Neural cell (in vitro differentiated cells): ENCODE measurements around the gene MFSD2A. TPM values are rescaled to one million over a fixed set of nuclear protein-coding genes. Genes with fewer than 3 reads are reported as not detected.

Experiments
- H2AFZ ChIP-seq: fragments of 200-600, 300-800 bp; sonication (generic), shearing (Covaris generic); 2 replicates; pipeline ENCODE4 v1.6.0; 2014; ENCODE audit warnings: low read depth, mild to moderate bottlenecking, antibody characterized with exemption, low read length, moderate library complexity
- H3F3A ChIP-seq: fragments of 200-600 bp; shearing (Covaris generic); 2 replicates; pipeline ENCODE4 v1.6.1; 2016; ENCODE audit warnings: mild to moderate bottlenecking, moderate library complexity, mixed read lengths, antibody characterized with exemption, low read length; ENCODE audit not compliant: insufficient read depth, poor library complexity, severe bottlenecking
- H3K27ac ChIP-seq: fragments of 200-600, 300-800 bp; sonication (generic), shearing (Covaris generic); 2 replicates; pipeline ENCODE4 v1.5.1; 2014; ENCODE audit warnings: mild to moderate bottlenecking, low read length, moderate library complexity
- H3K27me3 ChIP-seq: fragments of 300-800, 200-600 bp; sonication (generic), shearing (Covaris generic); 2 replicates; pipeline ENCODE4 v1.6.0; 2014; ENCODE audit warnings: mild to moderate bottlenecking, low read depth, low read length, moderate library complexity; ENCODE audit not compliant: insufficient read depth
- H3K36me3 ChIP-seq: fragments of 300-800, 200-600 bp; sonication (generic), shearing (Covaris generic); 2 replicates; pipeline ENCODE4 v1.5.1; 2014; ENCODE audit warnings: mild to moderate bottlenecking, antibody characterized with exemption, low read length, moderate library complexity; ENCODE audit not compliant: insufficient read depth
- H3K4me2 ChIP-seq: fragments of 300-800, 200-600 bp; sonication (generic), shearing (Covaris generic); 2 replicates; pipeline ENCODE4 v1.6.0; 2014; ENCODE audit warnings: mild to moderate bottlenecking, low read length
- H3K4me3 ChIP-seq: fragments of 300-800, 200-600 bp; sonication (generic), shearing (Covaris generic); 2 replicates; pipeline ENCODE4 v1.5.1; 2014; ENCODE audit warnings: mild to moderate bottlenecking, low read length, moderate library complexity
- H3K79me2 ChIP-seq: fragments of 200-600 bp; shearing (Covaris generic); replicated peaks from 2 replicates; pipeline ENCODE4 v1.6.0; 2014; ENCODE audit warnings: mild to moderate bottlenecking, low read length, moderate library complexity; ENCODE audit not compliant: insufficient read depth
- H3K9ac ChIP-seq: fragments of 300-800, 200-600 bp; sonication (generic), shearing (Covaris generic); 2 replicates; pipeline ENCODE4 v1.6.1; 2016; ENCODE audit warnings: mild to moderate bottlenecking, low read length, mixed read lengths
- H3K9me2 ChIP-seq: fragments of 200-600 bp; shearing (Covaris generic); 2 replicates; pipeline ENCODE4 v1.6.1; 2016; ENCODE audit warnings: mild to moderate bottlenecking, low read length, mixed read lengths; ENCODE audit not compliant: insufficient read depth
- H3K9me3 ChIP-seq: fragments of 200-600, 300-800 bp; sonication (generic), shearing (Covaris generic); 2 replicates; pipeline ENCODE4 v1.6.1; 2016; ENCODE audit warnings: mild to moderate bottlenecking, mixed run types, low read length, moderate library complexity, mixed read lengths
- H4K20me1 ChIP-seq: fragments of 200-600 bp; shearing (Covaris generic); 2 replicates; pipeline ENCODE4 v1.6.1; 2016; ENCODE audit warnings: mild to moderate bottlenecking, mixed run types; ENCODE audit not compliant: insufficient read depth
- EP300 ChIP-seq: fragments of 450-650 bp; conservative IDR thresholded peaks from 2 replicates; pipeline ENCODE4 v1.6.1; 2014; ENCODE audit warnings: antibody characterized with exemption, mild to moderate bottlenecking, moderate library complexity; ENCODE audit not compliant: poor library complexity, severe bottlenecking
- EZH2 ChIP-seq: fragments of 200-600, 300-800 bp; shearing (Covaris generic), sonication (generic); IDR thresholded peaks from 2 replicates; pipeline ENCODE4 v1.6.1; 2014; ENCODE audit warnings: antibody characterized with exemption, low read length, borderline replicate concordance, mild to moderate bottlenecking; ENCODE audit not compliant: insufficient read depth, poor library complexity, severe bottlenecking
- MXI1 ChIP-seq: fragments of 450-650 bp; conservative IDR thresholded peaks from 2 replicates; pipeline ENCODE4 v1.6.1; 2014; ENCODE audit warnings: antibody characterized with exemption, mild to moderate bottlenecking; ENCODE audit not compliant: poor library complexity, severe bottlenecking
- POLR2AphosphoS5 ChIP-seq: IDR thresholded peaks from 2 replicates; pipeline ENCODE4 v1.6.1; 2012
- RAD21 ChIP-seq: fragments of 450-650 bp; conservative IDR thresholded peaks from 2 replicates; pipeline ENCODE4 v1.6.1; 2014; ENCODE audit warnings: antibody characterized with exemption, mild to moderate bottlenecking, moderate library complexity
- SMC3 ChIP-seq: fragments of 450-650 bp; conservative IDR thresholded peaks from 2 replicates; pipeline ENCODE4 v1.6.1; 2014; ENCODE audit warnings: antibody characterized with exemption, mild to moderate bottlenecking, moderate library complexity; ENCODE audit not compliant: poor library complexity
- TAF1 ChIP-seq: IDR thresholded peaks from 2 replicates; pipeline ENCODE4 v1.6.1; 2012; ENCODE audit warnings: low read depth
- polyA plus RNA-seq: library from polyadenylated mRNA; depleted of rRNA; stranded (reverse); fragments of >200 nt; gene quantifications from 2 replicates; pipeline ENCODE4 v1.2.3, GENCODE V29; 2014
- TF ChIP-seq, protein P1 (sequence below): IDR thresholded peaks from 2 replicates; pipeline ENCODE4 v1.6.1; 2012; ENCODE audit warnings: borderline replicate concordance
- TF ChIP-seq, protein P2 (sequence below): fragments of 450-650 bp; IDR thresholded peaks from 2 replicates; pipeline ENCODE4 v1.5.1; 2014; ENCODE audit warnings: antibody characterized with exemption, mild to moderate bottlenecking, moderate library complexity; ENCODE audit not compliant: poor library complexity, severe bottlenecking

Gene MFSD2A
- polyA plus RNA-seq, 1 donor from 2014 or later, result 7.0 TPM

DNA sequence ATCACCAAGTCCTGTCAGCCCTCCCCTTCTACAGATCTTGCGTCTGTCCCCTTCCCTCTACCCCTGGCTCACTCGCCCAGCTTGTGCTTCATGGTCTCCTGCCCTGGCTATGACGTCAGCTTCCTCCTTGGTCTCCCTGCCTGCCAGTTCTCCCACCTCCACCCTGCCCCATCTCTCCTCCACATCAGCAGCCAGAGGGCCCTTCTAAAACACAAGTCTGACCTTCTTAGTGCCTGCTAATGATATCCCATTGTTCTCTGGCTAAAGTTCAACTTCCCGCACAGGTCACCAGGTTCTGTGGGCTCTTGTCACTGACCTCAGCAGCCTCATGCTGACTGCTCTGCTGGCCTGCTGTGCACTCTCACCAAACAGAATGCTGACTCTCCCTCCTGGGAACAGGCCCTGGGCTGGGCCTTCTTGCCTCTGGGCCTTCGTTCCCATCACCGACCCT, 28.6 kb upstream of the MFSD2A start:
- H2AFZ ChIP-seq, result no peak overlapping the region
- no peaks in the 10 kb centered on the region for H4K20me1 ChIP-seq
- H3F3A ChIP-seq, result no peaks in the 10 kb centered on the region
- H3K79me2 ChIP-seq, result no peaks in the 10 kb centered on the region
- no peak overlapping the region for H3K4me3 ChIP-seq
- no peaks in the 10 kb centered on the region for H3K36me3 ChIP-seq
- H3K9me3 ChIP-seq, result no peaks in the 10 kb centered on the region
- no peak overlapping the region for H3K9ac ChIP-seq
- TF ChIP-seq, protein P1, sequence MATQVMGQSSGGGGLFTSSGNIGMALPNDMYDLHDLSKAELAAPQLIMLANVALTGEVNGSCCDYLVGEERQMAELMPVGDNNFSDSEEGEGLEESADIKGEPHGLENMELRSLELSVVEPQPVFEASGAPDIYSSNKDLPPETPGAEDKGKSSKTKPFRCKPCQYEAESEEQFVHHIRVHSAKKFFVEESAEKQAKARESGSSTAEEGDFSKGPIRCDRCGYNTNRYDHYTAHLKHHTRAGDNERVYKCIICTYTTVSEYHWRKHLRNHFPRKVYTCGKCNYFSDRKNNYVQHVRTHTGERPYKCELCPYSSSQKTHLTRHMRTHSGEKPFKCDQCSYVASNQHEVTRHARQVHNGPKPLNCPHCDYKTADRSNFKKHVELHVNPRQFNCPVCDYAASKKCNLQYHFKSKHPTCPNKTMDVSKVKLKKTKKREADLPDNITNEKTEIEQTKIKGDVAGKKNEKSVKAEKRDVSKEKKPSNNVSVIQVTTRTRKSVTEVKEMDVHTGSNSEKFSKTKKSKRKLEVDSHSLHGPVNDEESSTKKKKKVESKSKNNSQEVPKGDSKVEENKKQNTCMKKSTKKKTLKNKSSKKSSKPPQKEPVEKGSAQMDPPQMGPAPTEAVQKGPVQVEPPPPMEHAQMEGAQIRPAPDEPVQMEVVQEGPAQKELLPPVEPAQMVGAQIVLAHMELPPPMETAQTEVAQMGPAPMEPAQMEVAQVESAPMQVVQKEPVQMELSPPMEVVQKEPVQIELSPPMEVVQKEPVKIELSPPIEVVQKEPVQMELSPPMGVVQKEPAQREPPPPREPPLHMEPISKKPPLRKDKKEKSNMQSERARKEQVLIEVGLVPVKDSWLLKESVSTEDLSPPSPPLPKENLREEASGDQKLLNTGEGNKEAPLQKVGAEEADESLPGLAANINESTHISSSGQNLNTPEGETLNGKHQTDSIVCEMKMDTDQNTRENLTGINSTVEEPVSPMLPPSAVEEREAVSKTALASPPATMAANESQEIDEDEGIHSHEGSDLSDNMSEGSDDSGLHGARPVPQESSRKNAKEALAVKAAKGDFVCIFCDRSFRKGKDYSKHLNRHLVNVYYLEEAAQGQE, result no peak
- no peak for TF ChIP-seq TAF1
- TF ChIP-seq, protein P2, sequence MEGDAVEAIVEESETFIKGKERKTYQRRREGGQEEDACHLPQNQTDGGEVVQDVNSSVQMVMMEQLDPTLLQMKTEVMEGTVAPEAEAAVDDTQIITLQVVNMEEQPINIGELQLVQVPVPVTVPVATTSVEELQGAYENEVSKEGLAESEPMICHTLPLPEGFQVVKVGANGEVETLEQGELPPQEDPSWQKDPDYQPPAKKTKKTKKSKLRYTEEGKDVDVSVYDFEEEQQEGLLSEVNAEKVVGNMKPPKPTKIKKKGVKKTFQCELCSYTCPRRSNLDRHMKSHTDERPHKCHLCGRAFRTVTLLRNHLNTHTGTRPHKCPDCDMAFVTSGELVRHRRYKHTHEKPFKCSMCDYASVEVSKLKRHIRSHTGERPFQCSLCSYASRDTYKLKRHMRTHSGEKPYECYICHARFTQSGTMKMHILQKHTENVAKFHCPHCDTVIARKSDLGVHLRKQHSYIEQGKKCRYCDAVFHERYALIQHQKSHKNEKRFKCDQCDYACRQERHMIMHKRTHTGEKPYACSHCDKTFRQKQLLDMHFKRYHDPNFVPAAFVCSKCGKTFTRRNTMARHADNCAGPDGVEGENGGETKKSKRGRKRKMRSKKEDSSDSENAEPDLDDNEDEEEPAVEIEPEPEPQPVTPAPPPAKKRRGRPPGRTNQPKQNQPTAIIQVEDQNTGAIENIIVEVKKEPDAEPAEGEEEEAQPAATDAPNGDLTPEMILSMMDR, result no peak
- TF ChIP-seq RAD21, result no peak
- no peak for TF ChIP-seq POLR2AphosphoS5
- TF ChIP-seq MXI1, result no peak
- H3K9me2 ChIP-seq, result no peaks in the 10 kb centered on the region
- H3K4me2 ChIP-seq, result no peak overlapping the region
- peaks cover 3% of the 10 kb centered on the region for H3K27me3 ChIP-seq
- no peak overlapping the region for H3K27ac ChIP-seq

DNA sequence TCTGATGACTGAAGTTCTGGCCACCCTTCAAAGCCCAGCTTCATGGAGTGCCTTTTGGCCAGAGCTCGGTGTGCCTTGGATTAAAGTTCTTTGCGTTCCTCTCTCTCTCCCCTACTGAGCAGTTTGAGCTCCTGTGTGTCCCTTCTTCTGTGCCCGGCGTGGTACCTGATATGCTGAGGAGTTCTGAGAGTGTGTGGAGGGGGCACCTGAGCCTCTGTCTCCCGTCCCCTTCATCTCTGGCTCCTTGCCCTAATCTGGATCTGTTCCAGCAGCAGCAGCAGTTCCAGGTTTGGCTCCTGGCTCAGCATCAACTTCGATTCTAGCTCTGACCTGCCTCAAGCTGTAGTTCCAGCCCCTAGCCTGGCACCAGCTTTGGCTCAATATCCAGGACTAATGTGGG, 28.1 kb upstream of the MFSD2A start:
- no peaks in the 10 kb centered on the region for H3K36me3 ChIP-seq
- no peak overlapping the region for H3K4me3 ChIP-seq
- TF ChIP-seq RAD21, result no peak
- TF ChIP-seq TAF1, result no peak
- no peak for TF ChIP-seq EZH2
- TF ChIP-seq SMC3, result no peak
- no peak for TF ChIP-seq EP300
- TF ChIP-seq MXI1, result no peak
- TF ChIP-seq, protein P2, result no peak
- TF ChIP-seq, protein P1, result no peak
- no peak for TF ChIP-seq POLR2AphosphoS5
- no peaks in the 10 kb centered on the region for H4K20me1 ChIP-seq
- no peak overlapping the region for H3K4me2 ChIP-seq
- no peak overlapping the region for H3K9ac ChIP-seq
- no peaks in the 10 kb centered on the region for H3K9me2 ChIP-seq
- no peaks in the 10 kb centered on the region for H3K9me3 ChIP-seq
- no peak overlapping the region for H3K27ac ChIP-seq
- no peaks in the 10 kb centered on the region for H3K79me2 ChIP-seq
- H2AFZ ChIP-seq, result no peak overlapping the region
- H3F3A ChIP-seq, result no peaks in the 10 kb centered on the region
- H3K27me3 ChIP-seq, result peaks cover 3% of the 10 kb centered on the region
